ENCODE measurements around the gene SORCS1.
"Not testable (repeated sequence)": the region's sequence is repeated elsewhere in the genome, so short reads cannot be mapped to it uniquely, and the experiment has no call there.

GRCh38 chr10:107024033-107024432, 140.5 kb downstream of the SORCS1 start:
- not testable (repeated sequence) for TF ChIP-seq CTCF (IDR thresholded peaks at IDR 0.05; ENCODE audit: poor library complexity); EZH2phosphoT487 (IDR thresholded peaks at IDR 0.05; ENCODE audit: low read depth, severe bottlenecking, unreplicated experiment)
